GM23338 (cell line): Measurements from ENCODE around the gene CFDP1. TPM values are rescaled to one million over a fixed set of nuclear protein-coding genes. Genes with fewer than 3 reads are reported as not detected.
"Not testable (repeated sequence)": the region's sequence is repeated elsewhere in the genome, so short reads cannot be mapped to it uniquely, and the experiment has no call there.

Experiments used
- ATAC-seq: fragments of 200-7000 bp; cut with Tn5 transposase; 3 replicates; pipeline ENCODE4 v1.9.1; 2020
- DNase-seq: peaks from one replicate; pipeline ENCODE4 v3.0.0-alpha.2; 2015; ENCODE audit warnings: low spot score
- H2AFZ ChIP-seq: fragments of 200-600 bp; sonication (generic); 2 replicates; pipeline ENCODE4 v1.8.0; 2016; ENCODE audit warnings: antibody characterized with exemption, mild to moderate bottlenecking, moderate library complexity
- H3F3A ChIP-seq: fragments of 200-600 bp; sonication (generic); replicated peaks from 2 replicates; pipeline ENCODE4 v1.8.0; 2017; ENCODE audit warnings: antibody characterized with exemption, mixed run types, low read depth
- H3K27ac ChIP-seq: fragments of 200-600 bp; sonication (generic); 2 replicates; pipeline ENCODE4 v1.6.1; 2016; ENCODE audit warnings: low read depth
- H3K27me3 ChIP-seq: fragments of 200-600 bp; sonication (generic); 2 replicates; pipeline ENCODE4 v1.8.0; 2016; ENCODE audit warnings: mild to moderate bottlenecking, mixed run types, moderate library complexity; ENCODE audit not compliant: insufficient read depth
- H3K36me3 ChIP-seq: fragments of 200-600 bp; sonication (generic); 2 replicates; pipeline ENCODE4 v1.8.0; 2016; ENCODE audit warnings: mild to moderate bottlenecking; ENCODE audit not compliant: insufficient read depth
- H3K4me1 ChIP-seq: fragments of 200-600 bp; sonication (generic); 2 replicates; pipeline ENCODE4 v1.8.0; 2016; ENCODE audit warnings: mild to moderate bottlenecking, moderate library complexity; ENCODE audit not compliant: insufficient read depth
- H3K4me2 ChIP-seq: fragments of 200-600 bp; sonication (generic); 2 replicates; pipeline ENCODE4 v1.7.1; 2017; ENCODE audit warnings: mixed run types
- H3K4me3 ChIP-seq: fragments of 200-600 bp; sonication (generic); 2 replicates; pipeline ENCODE4 v1.6.1; 2016; ENCODE audit warnings: mixed run types
- H3K79me2 ChIP-seq: fragments of 200-600 bp; sonication (generic); replicated peaks from 2 replicates; pipeline ENCODE4 v1.8.0; 2017; ENCODE audit warnings: mild to moderate bottlenecking; ENCODE audit not compliant: insufficient read depth
- H3K9me2 ChIP-seq: fragments of 200-600 bp; sonication (generic); 2 replicates; pipeline ENCODE4 v1.8.0; 2017; ENCODE audit not compliant: insufficient read depth
- H4K20me1 ChIP-seq: fragments of 200-600 bp; sonication (generic); replicated peaks from 2 replicates; pipeline ENCODE4 v1.8.0; 2017; ENCODE audit warnings: mild to moderate bottlenecking; ENCODE audit not compliant: insufficient read depth
- H3K27ac Mint-ChIP-seq: 2 replicates; pipeline ENCODE4 v1.8.0; 2020; ENCODE audit warnings: inconsistent platforms, mild to moderate bottlenecking, moderate library complexity, mixed read lengths
- H3K27me3 Mint-ChIP-seq: 3 replicates; pipeline ENCODE4 v1.8.0; 2022; ENCODE audit warnings: low read depth, mild to moderate bottlenecking, moderate library complexity, mixed read lengths, inconsistent platforms; ENCODE audit not compliant: insufficient read depth, poor library complexity
- H3K36me3 Mint-ChIP-seq: 3 replicates; pipeline ENCODE4 v1.8.0; 2021; ENCODE audit warnings: low read depth, mild to moderate bottlenecking, inconsistent platforms, moderate library complexity, mixed read lengths
- H3K4me1 Mint-ChIP-seq: 3 replicates; pipeline ENCODE4 v1.8.0; 2020; ENCODE audit warnings: mild to moderate bottlenecking, inconsistent platforms, mixed read lengths
- H3K4me3 Mint-ChIP-seq: 3 replicates; pipeline ENCODE4 v1.8.0; 2021; ENCODE audit warnings: moderate library complexity, mild to moderate bottlenecking, inconsistent platforms, mixed read lengths
- H3K9me3 Mint-ChIP-seq: 3 replicates; pipeline ENCODE4 v1.8.0; 2020; ENCODE audit warnings: moderate library complexity, mild to moderate bottlenecking, inconsistent platforms, mixed read lengths
- EZH2 ChIP-seq: fragments of 200-600 bp; sonication (generic); IDR thresholded peaks from one replicate; pipeline ENCODE4 v1.8.0; 2017; ENCODE audit warnings: antibody characterized with exemption, mild to moderate bottlenecking, low read depth; ENCODE audit not compliant: unreplicated experiment
- EZH2phosphoT487 ChIP-seq: fragments of 200-600 bp; sonication (generic); IDR thresholded peaks from one replicate; pipeline ENCODE4 v1.8.1; 2018; ENCODE audit warnings: antibody characterized with exemption; ENCODE audit not compliant: unreplicated experiment
- JUNB ChIP-seq: IDR thresholded peaks from one replicate; pipeline ENCODE4 v1.6.1; 2016; ENCODE audit warnings: antibody characterized with exemption; ENCODE audit not compliant: unreplicated experiment
- NANOG ChIP-seq: IDR thresholded peaks from 2 replicates; pipeline ENCODE4 v1.6.1; 2016; ENCODE audit warnings: antibody characterized with exemption, borderline replicate concordance
- POLR2AphosphoS5 ChIP-seq: IDR thresholded peaks from 2 replicates; pipeline ENCODE4 v1.6.1; 2016; ENCODE audit warnings: antibody characterized with exemption, low read depth
- STAT1 ChIP-seq: IDR thresholded peaks from one replicate; pipeline ENCODE4 v1.6.1; 2016; ENCODE audit warnings: antibody characterized with exemption; ENCODE audit not compliant: unreplicated experiment
- polyA plus RNA-seq: library from polyadenylated mRNA; unstranded; fragments of >200 nt; fragmentation: Nextera tagmentation; extraction: Ambion mirVana; gene quantifications from 2 replicates; pipeline ENCODE4 v1.2.1, GENCODE V29; 2016
- total RNA-seq: library from RNA; depleted of rRNA; stranded (reverse); fragments of >200 nt; shearing (Covaris generic); gene quantifications from 2 replicates; pipeline ENCODE4 v1.2.3, GENCODE V29; 2014

The CFDP1 gene
- total and polyA plus RNA-seq, 2 experiments from 2014 or later, result 89.9 to 224 TPM

DNA sequence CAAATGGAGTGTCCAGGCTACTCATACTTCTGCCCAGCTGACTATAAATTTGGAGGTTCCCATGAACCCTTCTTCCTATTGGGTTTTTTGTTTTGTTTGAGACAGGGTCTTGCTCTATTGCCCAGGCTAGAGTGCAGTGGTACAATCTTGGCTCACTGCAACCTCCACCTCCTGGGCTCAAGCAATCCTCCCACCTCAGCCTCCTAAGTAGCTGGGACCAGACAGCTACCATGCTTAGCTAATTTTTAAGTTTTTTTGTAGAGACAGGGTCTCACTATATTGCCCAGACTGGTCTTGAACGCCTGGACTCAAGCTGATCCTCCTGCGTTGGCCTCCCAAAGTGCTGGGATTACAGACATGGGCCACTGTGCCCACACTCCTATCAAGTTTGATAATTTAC is 152.3 kb downstream of the CFDP1 start:
- H3K27ac Mint-ChIP-seq, H3K27ac ChIP-seq, H4K20me1 ChIP-seq, H3K36me3 ChIP-seq, H3K36me3 Mint-ChIP-seq, H3K27me3 Mint-ChIP-seq, H3K79me2 ChIP-seq, H3K4me2 ChIP-seq, H3K27me3 ChIP-seq, H3F3A ChIP-seq, DNase-seq, ATAC-seq, H3K9me2 ChIP-seq, H2AFZ ChIP-seq, H3K4me1 ChIP-seq, H3K4me3 ChIP-seq, H3K4me1 Mint-ChIP-seq, H3K4me3 Mint-ChIP-seq, H3K9me3 Mint-ChIP-seq: not testable (repeated sequence)

DNA sequence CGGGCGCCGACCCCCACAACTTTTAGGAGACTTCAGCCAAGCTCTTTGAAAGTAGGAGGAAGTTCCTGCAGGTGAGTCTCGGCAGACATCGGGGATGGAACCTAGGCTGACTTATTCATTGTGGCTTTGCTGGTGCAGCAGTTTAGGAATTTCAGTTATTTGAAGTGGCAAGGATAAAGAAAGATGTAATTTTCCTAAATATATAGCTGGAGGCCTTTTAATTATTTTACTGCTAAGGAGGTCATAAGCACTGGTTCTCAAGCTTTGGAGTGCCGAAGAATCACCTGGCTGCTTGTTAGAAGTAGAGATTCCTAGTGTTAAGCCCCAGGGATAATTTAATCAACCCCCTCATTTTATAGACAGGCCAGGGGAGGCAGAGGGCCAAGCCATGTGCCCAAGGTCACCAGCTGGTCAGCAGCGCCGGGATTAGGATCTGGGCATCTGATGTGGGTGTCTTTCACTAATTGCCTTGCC is 152.9 kb downstream of the CFDP1 start:
- no peak for ATAC-seq

DNA sequence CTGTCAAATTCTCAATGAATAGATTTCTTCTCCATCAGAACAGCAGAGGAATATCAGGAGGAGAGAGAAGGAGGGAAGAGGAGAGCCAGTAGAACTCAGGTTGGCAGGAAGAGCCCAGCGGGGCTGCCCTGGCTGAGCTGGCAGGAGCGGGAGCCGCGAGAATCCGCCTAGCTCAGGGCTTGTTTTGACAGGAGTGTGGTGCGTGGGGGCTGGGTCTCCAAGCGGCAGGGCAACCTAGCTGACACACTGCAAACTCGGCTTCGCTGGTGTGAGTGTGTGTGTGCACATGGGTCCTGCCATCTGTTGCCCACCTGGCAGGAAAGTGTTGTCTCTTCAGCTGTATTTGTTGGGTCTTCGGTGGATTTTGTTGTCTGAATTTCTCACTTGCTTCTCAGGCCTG is 154.0 kb downstream of the CFDP1 start:
- no peaks in the 10 kb centered on the region for H3K27me3 ChIP-seq
- ATAC-seq (peak; percentile 87), DNase-seq (no peak)
- H3K27me3 Mint-ChIP-seq, result peaks cover 6% of the 10 kb centered on the region
- no peak for TF ChIP-seq STAT1
- no peak for TF ChIP-seq EZH2phosphoT487
- no peaks in the 10 kb centered on the region; the same call in 2 of the 3 replicates for H3K9me3 Mint-ChIP-seq
- no peak overlapping the region for H3K4me2 ChIP-seq
- H3K36me3 ChIP-seq, result no peaks in the 10 kb centered on the region
- no peaks in the 10 kb centered on the region; the same call in 1 of the 2 replicates for H3K4me1 ChIP-seq
- no peak overlapping the region for H3K27ac Mint-ChIP-seq
- H3K4me1 Mint-ChIP-seq, result peaks cover 6% of the 10 kb centered on the region; the same call in 2 of the 3 replicates
- H3K36me3 Mint-ChIP-seq, result no peaks in the 10 kb centered on the region
- H3K9me2 ChIP-seq, result no peaks in the 10 kb centered on the region
- no peak overlapping the region for H3K4me3 Mint-ChIP-seq
- peaks cover 4% of the 10 kb centered on the region; the same call in 1 of the 2 replicates for H3F3A ChIP-seq
- H3K27ac ChIP-seq, result no peak overlapping the region
- H2AFZ ChIP-seq, result no peak overlapping the region
- H4K20me1 ChIP-seq, result no peaks in the 10 kb centered on the region
- no peaks in the 10 kb centered on the region for H3K79me2 ChIP-seq
- no peak overlapping the region for H3K4me3 ChIP-seq

More for the DNA sequence above, 152.9 kb downstream of the CFDP1 start:
- H3K4me1 Mint-ChIP-seq, result peaks cover 6% of the 10 kb centered on the region; the same call in 2 of the 3 replicates
- Histone ChIP-seq H3K4me1 (no peaks in the 10 kb centered on the region; the same call in 1 of the 2 replicates), H3K27me3 (no peaks in the 10 kb centered on the region), H4K20me1 (no peaks in the 10 kb centered on the region), H3K27ac (no peak overlapping the region; the same call in 1 of the 2 replicates), H3K9me2 (no peaks in the 10 kb centered on the region), H2AFZ (no peak overlapping the region), H3K79me2 (no peaks in the 10 kb centered on the region), H3K36me3 (no peaks in the 10 kb centered on the region), H3F3A (peaks cover 4% of the 10 kb centered on the region; the same call in 1 of the 2 replicates), H3K4me3 (no peak overlapping the region), H3K4me2 (no peak overlapping the region)
- no peak overlapping the region; the same call in 1 of the 2 replicates for H3K27ac Mint-ChIP-seq
- no peak for DNase-seq
- H3K36me3 Mint-ChIP-seq, result peaks cover 4% of the 10 kb centered on the region
- no peak overlapping the region for H3K4me3 Mint-ChIP-seq
- peaks cover 6% of the 10 kb centered on the region for H3K27me3 Mint-ChIP-seq
- TF ChIP-seq POLR2AphosphoS5 (no peak), NANOG (no peak), EZH2 (no peak), JUNB (no peak), STAT1 (no peak)
- no peaks in the 10 kb centered on the region; the same call in 2 of the 3 replicates for H3K9me3 Mint-ChIP-seq
